Tibial nerve (tissue), 4 donors: ENCODE results near the gene ANKRD34B. TPM values are rescaled to one million over a fixed set of nuclear protein-coding genes. Genes with fewer than 3 reads are reported as not detected.

ENCODE experiments used
- DNase-seq, 2 donors: peaks; one replicate each; pipeline ENCODE4 v3.0.0-alpha.2; 2019; ENCODE audit warnings: low spot score in 2 of 2
- H3K27ac ChIP-seq, 4 donors: fragments of 200-600 bp; sonication (generic) in 3 of 4; one replicate each; pipeline ENCODE4 v1.5.1; 2017 to 2019; ENCODE audit warnings: mild to moderate bottlenecking in 1 of 4
- H3K27me3 ChIP-seq, 2 donors: fragments of 200-600 bp; sonication (generic) in 1 of 2; one replicate each; pipeline versions ENCODE4 v1.5.1 to v1.6.0; 2017 to 2019
- H3K36me3 ChIP-seq, 3 donors: fragments of 200-600 bp; sonication (generic); one replicate each; pipeline ENCODE4 v1.5.1; 2018 to 2019
- H3K4me1 ChIP-seq, 4 donors: fragments of 200-600 bp; sonication (generic) in 3 of 4; one replicate each; pipeline ENCODE4 v1.5.1; 2017 to 2019
- H3K4me3 ChIP-seq, 4 donors: fragments of 200-600 bp; sonication (generic) in 3 of 4; one replicate each; pipeline ENCODE4 v1.5.1; 2017 to 2019; ENCODE audit warnings: mild to moderate bottlenecking in 1 of 4, moderate library complexity in 1 of 4
- H3K9me3 ChIP-seq, 4 donors: fragments of 200-600 bp; sonication (generic) in 3 of 4; one replicate each; pipeline ENCODE4 v1.5.1; 2017 to 2019
- EP300 ChIP-seq, 2 donors: sonication (generic); formaldehyde crosslinking; IDR thresholded peaks; one replicate each; pipeline ENCODE4 v1.6.1; 2017; ENCODE audit warnings: antibody characterized with exemption in 2 of 2, mild to moderate bottlenecking in 1 of 2
- POLR2A ChIP-seq, 2 donors: fragments of 450-650 bp; IDR thresholded peaks; one replicate each; pipeline ENCODE4 v1.6.1; 2017; ENCODE audit warnings: antibody characterized with exemption in 2 of 2, mild to moderate bottlenecking in 2 of 2, moderate library complexity in 2 of 2
- WGBS, 2 donors: methylation state at CpG; one replicate each; pipeline ENCODE4 v1.1.5; 2018; 5-methylcytosine and 5-hydroxymethylcytosine counted together
- total RNA-seq, 4 donors: library from RNA; depleted of rRNA; stranded (reverse); fragments of >200 nt; gene quantifications; one replicate each; pipeline ENCODE4 v1.1.0, GENCODE V29; 2016
- TF ChIP-seq, protein P1 (sequence below), 5 experiments: fragments of 200-600 bp in 3 of 5; fragments of 450-650 bp in 2 of 5; sonication (generic) in 3 of 5; IDR thresholded peaks; one replicate each; pipeline ENCODE4 v1.5.1; 2016 to 2019; ENCODE audit warnings: antibody characterized with exemption in 5 of 5, mild to moderate bottlenecking in 3 of 5, moderate library complexity in 2 of 5

Gene ANKRD34B
- total RNA-seq, 4 donors from 2014 or later, result not detected

DNA sequence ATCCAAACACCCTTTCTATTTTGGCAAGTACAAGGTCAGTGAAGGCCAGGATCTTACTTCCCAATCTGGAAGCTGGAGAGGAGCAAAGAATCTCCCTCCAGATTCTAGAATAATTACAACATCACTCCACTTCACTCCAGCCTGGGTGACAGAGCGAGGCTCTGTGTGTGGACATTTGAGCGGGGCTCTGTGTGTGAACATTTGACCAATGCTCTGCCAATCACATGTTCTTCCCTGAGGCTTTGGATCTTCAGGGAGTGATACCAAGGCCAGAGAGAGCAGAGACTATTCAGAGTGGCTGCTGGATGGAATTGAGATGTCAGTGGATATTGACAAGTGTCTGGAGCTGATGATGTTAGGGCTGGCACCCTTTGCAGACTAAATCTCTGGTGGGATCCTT, 24.7 kb upstream of the ANKRD34B start:
- no peaks in the 10 kb centered on the region for H3K9me3 ChIP-seq
- WGBS, 2 donors, result 81 to 83% methylated on average over 2 of the region's 2 CpGs
- no peak for TF ChIP-seq EP300 (IDR thresholded peaks at IDR 0.05)
- TF ChIP-seq, protein P1, sequence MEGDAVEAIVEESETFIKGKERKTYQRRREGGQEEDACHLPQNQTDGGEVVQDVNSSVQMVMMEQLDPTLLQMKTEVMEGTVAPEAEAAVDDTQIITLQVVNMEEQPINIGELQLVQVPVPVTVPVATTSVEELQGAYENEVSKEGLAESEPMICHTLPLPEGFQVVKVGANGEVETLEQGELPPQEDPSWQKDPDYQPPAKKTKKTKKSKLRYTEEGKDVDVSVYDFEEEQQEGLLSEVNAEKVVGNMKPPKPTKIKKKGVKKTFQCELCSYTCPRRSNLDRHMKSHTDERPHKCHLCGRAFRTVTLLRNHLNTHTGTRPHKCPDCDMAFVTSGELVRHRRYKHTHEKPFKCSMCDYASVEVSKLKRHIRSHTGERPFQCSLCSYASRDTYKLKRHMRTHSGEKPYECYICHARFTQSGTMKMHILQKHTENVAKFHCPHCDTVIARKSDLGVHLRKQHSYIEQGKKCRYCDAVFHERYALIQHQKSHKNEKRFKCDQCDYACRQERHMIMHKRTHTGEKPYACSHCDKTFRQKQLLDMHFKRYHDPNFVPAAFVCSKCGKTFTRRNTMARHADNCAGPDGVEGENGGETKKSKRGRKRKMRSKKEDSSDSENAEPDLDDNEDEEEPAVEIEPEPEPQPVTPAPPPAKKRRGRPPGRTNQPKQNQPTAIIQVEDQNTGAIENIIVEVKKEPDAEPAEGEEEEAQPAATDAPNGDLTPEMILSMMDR (IDR thresholded peaks at IDR 0.05), result no peak
- no peak for TF ChIP-seq POLR2A (IDR thresholded peaks at IDR 0.05)
- DNase-seq, result no peak
- H3K36me3 ChIP-seq, result no peaks in the 10 kb centered on the region
- H3K27ac ChIP-seq, result no peak overlapping the region
- no peaks in the 10 kb centered on the region for H3K27me3 ChIP-seq
- H3K4me3 ChIP-seq, result no peak overlapping the region
- no peaks in the 10 kb centered on the region for H3K4me1 ChIP-seq

DNA sequence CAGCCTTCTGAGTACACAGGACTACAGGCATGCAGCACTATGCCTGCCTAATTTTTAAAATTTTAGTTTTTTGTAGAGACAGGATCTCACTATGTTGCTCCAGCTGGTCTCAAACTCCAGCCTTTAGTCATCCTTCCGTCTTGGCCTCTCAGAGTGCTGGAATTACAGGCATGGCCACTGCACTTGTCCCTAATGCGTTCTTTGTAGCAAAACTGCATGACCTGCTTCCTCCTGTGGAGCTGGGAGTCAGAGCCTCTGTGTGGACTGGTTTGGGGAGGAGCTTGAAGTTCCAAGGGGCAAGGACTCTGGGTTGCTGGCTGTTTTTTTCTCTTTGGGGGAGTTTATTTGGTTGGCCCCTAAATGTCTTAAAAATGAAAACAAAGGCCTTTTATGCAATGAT, 22.7 kb upstream of the ANKRD34B start:
- 58 to 63% methylated on average over 2 of the region's 2 CpGs for WGBS, 2 donors
- no peak for DNase-seq
- TF ChIP-seq, protein P1 (IDR thresholded peaks at IDR 0.05), result no peak
- no peak for TF ChIP-seq EP300 (IDR thresholded peaks at IDR 0.05)
- TF ChIP-seq POLR2A (IDR thresholded peaks at IDR 0.05), result no peak
- no peaks in the 10 kb centered on the region for H3K36me3 ChIP-seq
- no peaks in the 10 kb centered on the region for H3K27me3 ChIP-seq
- no peaks in the 10 kb centered on the region for H3K4me1 ChIP-seq
- H3K4me3 ChIP-seq, result no peak overlapping the region
- no peak overlapping the region for H3K27ac ChIP-seq
- no peaks in the 10 kb centered on the region for H3K9me3 ChIP-seq

DNA sequence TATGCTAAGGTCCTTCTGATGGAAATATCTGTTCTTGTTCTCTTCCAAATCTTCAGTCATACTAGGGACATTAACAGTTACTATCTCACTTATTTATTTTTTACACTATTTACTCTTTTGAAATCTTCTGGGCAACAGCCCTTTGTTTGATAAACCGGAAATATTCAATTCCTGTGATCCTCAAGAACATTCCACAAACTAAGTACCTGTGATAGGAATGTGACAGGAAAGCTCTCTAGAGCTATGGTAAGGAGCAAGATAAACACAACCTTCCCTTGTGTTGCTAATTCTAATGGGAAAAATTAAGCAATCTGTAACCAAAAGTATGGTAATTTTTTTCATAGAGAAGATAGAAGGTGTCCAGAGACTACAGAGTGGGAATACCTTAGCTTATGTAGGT, 22.0 kb upstream of the ANKRD34B start:
- Histone ChIP-seq H3K9me3 (no peaks in the 10 kb centered on the region), H3K27ac (no peak overlapping the region), H3K36me3 (no peaks in the 10 kb centered on the region), H3K27me3 (no peaks in the 10 kb centered on the region), H3K4me1 (no peaks in the 10 kb centered on the region), H3K4me3 (no peak overlapping the region)
- 83 to 86% methylated on average over 1 of the region's 1 CpG for WGBS, 2 donors
- TF ChIP-seq, protein P1 (IDR thresholded peaks at IDR 0.05), result no peak
- TF ChIP-seq EP300 (IDR thresholded peaks at IDR 0.05) (no peak), POLR2A (IDR thresholded peaks at IDR 0.05) (no peak)
- DNase-seq, result no peak

DNA sequence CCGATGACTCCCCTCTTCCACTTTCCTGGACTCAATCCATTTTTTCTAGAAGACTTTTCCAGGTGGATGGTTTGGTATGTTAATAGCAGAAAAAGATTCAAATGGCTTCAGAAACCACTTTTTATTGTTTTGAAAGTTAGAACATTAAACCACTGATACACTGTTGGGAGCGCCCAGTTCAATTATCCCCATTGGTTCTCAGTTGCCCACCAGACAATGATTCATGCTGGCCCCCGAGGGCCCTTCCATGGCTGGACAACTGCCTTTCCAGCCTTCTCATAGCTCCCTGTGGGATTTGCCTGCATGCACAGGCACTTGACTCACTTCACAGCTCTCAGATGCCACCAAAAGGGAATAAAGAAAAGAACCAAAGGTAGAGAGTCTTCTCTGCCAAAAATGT, 21.3 kb upstream of the ANKRD34B start:
- DNase-seq, result no peak
- no peak overlapping the region for H3K4me3 ChIP-seq
- H3K36me3 ChIP-seq, result no peaks in the 10 kb centered on the region
- no peak for TF ChIP-seq EP300 (IDR thresholded peaks at IDR 0.05)
- TF ChIP-seq POLR2A (IDR thresholded peaks at IDR 0.05), result no peak
- TF ChIP-seq, protein P1 (IDR thresholded peaks at IDR 0.05), result no peak
- H3K27me3 ChIP-seq, result no peaks in the 10 kb centered on the region
- no peak overlapping the region for H3K27ac ChIP-seq
- no peaks in the 10 kb centered on the region for H3K9me3 ChIP-seq
- 89 to 92% methylated on average over 3 of the region's 3 CpGs for WGBS, 2 donors
- no peaks in the 10 kb centered on the region for H3K4me1 ChIP-seq

DNA sequence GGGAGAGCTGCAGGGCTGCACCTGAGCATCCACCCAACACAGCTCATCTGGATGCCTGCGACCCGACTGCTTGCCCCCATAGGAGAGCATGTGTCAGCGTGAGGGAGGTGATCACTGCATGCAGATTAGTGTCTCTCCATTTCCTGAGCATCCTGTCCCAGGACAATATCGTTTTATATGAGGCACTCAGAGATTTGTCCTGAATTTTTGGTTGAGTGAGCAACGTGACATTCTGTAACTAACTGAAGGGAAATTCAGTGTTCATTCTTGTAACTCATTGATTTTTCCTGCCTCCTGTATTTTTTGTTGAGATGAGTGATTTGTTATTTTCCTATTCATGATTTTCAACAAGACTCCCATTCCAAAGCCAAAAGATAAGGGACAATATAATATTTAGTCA, 20.7 kb upstream of the ANKRD34B start:
- no peak overlapping the region for H3K27ac ChIP-seq
- H3K36me3 ChIP-seq, result no peaks in the 10 kb centered on the region
- H3K4me1 ChIP-seq, result no peaks in the 10 kb centered on the region
- no peaks in the 10 kb centered on the region for H3K27me3 ChIP-seq
- WGBS, 2 donors, result 82 to 84% methylated on average over 5 of the region's 5 CpGs
- DNase-seq, result no peak
- TF ChIP-seq, protein P1 (IDR thresholded peaks at IDR 0.05), result no peak
- TF ChIP-seq EP300 (IDR thresholded peaks at IDR 0.05), result no peak
- no peak for TF ChIP-seq POLR2A (IDR thresholded peaks at IDR 0.05)
- no peak overlapping the region for H3K4me3 ChIP-seq
- H3K9me3 ChIP-seq, result no peaks in the 10 kb centered on the region
